Mesendoderm (in vitro differentiated cells): ENCODE data around the gene VWC2L.
A peak's percentile ranks its signal among the peaks of the same experiment; 100 is the strongest.

Experiments
- DNase-seq: peaks from one replicate; pipeline ENCODE4 v3.0.0; 2013
- H2AK5ac ChIP-seq: 2 replicates; pipeline ENCODE4 v1.6.1; 2013; ENCODE audit warnings: low read length, inconsistent platforms
- H2BK120ac ChIP-seq: 2 replicates; pipeline ENCODE4 v1.6.1; 2013; ENCODE audit warnings: low read depth, mild to moderate bottlenecking, low read length, moderate library complexity, mixed read lengths
- H2BK15ac ChIP-seq: replicated peaks from 2 replicates; pipeline ENCODE4 v1.6.1; 2013; ENCODE audit warnings: low read depth, mild to moderate bottlenecking, moderate library complexity
- H2BK5ac ChIP-seq: 2 replicates; pipeline ENCODE4 v1.6.1; 2013; ENCODE audit warnings: low read length, inconsistent platforms
- H3K18ac ChIP-seq: 2 replicates; pipeline ENCODE4 v1.6.1; 2013; ENCODE audit warnings: mild to moderate bottlenecking, low read length, mixed read lengths
- H3K23ac ChIP-seq: one replicate; pipeline ENCODE4 v1.6.1; 2013; ENCODE audit warnings: low read length
- H3K27ac ChIP-seq: 2 replicates; pipeline ENCODE4 v1.5.1; 2013; ENCODE audit warnings: low read depth, mild to moderate bottlenecking, inconsistent platforms, low read length, moderate library complexity
- H3K27me3 ChIP-seq: 2 replicates; pipeline ENCODE4 v1.6.1; 2013; ENCODE audit warnings: low read length, control low read depth, mild to moderate bottlenecking, inconsistent platforms; ENCODE audit not compliant: insufficient read depth, poor library complexity
- H3K36me3 ChIP-seq: 2 replicates; pipeline ENCODE4 v1.6.1; 2013; ENCODE audit warnings: low read length, inconsistent platforms; ENCODE audit not compliant: control insufficient read depth, insufficient read depth
- H3K4ac ChIP-seq: one replicate; pipeline ENCODE4 v1.6.1; 2013; ENCODE audit warnings: low read depth, mild to moderate bottlenecking, low read length, moderate library complexity
- H3K4me1 ChIP-seq: 2 replicates; pipeline ENCODE4 v1.6.1; 2013; ENCODE audit warnings: low read depth, low read length, inconsistent platforms; ENCODE audit not compliant: control insufficient read depth
- H3K4me2 ChIP-seq: 2 replicates; pipeline ENCODE4 v1.6.1; 2013; ENCODE audit warnings: low read length
- H3K4me3 ChIP-seq: 2 replicates; pipeline ENCODE4 v1.5.1; 2013; ENCODE audit warnings: mild to moderate bottlenecking, low read length
- H3K56ac ChIP-seq: one replicate; pipeline ENCODE4 v1.6.1; 2013; ENCODE audit warnings: low read length
- H3K79me1 ChIP-seq: 2 replicates; pipeline ENCODE4 v1.6.1; 2013; ENCODE audit warnings: low read length, inconsistent platforms
- H3K79me2 ChIP-seq: 2 replicates; pipeline ENCODE4 v1.6.1; 2013; ENCODE audit warnings: mild to moderate bottlenecking, low read length; ENCODE audit not compliant: control insufficient read depth, insufficient read depth
- H3K9ac ChIP-seq: 2 replicates; pipeline ENCODE4 v1.6.1; 2013; ENCODE audit warnings: low read length, inconsistent platforms
- H4K5ac ChIP-seq: one replicate; pipeline ENCODE4 v1.6.1; 2013; ENCODE audit warnings: low read length
- H4K8ac ChIP-seq: one replicate; pipeline ENCODE4 v1.6.1; 2013; ENCODE audit warnings: low read depth, mild to moderate bottlenecking, control low read depth, low read length, moderate library complexity
- WGBS: extraction: QIAGEN DNeasy Blood & Tissue Kit; methylation state at CpG from one replicate; pipeline ENCODE4 v1.1.7; 2013; ENCODE audit warnings: low lambda C conversion rate, missing lambda C conversion rate; ENCODE audit not compliant: insufficient coverage; ENCODE audit errors: extremely low coverage; 5-methylcytosine and 5-hydroxymethylcytosine counted together

VWC2L gene

GRCh38 chr2:214436470-214436869 lies 25.6 kb downstream of the VWC2L start:
- Histone ChIP-seq H3K4me1 (no peaks in the 10 kb centered on the region), H3K56ac (no peak overlapping the region), H2BK5ac (no peak overlapping the region), H3K27me3 (no peaks in the 10 kb centered on the region), H3K18ac (no peak overlapping the region), H2AK5ac (no peak overlapping the region), H4K8ac (no peak overlapping the region), H3K4me3 (no peak overlapping the region), H3K79me1 (no peaks in the 10 kb centered on the region), H3K4me2 (no peak overlapping the region), H2BK120ac (no peak overlapping the region), H3K9ac (no peak overlapping the region), H3K27ac (no peak overlapping the region), H4K5ac (no peak overlapping the region), H3K36me3 (no peaks in the 10 kb centered on the region), H3K4ac (no peak overlapping the region), H2BK15ac (no peak overlapping the region), H3K79me2 (no peaks in the 10 kb centered on the region), H3K23ac (no peak overlapping the region)
- no peak for DNase-seq
- WGBS = no CpG with 5 or more reads among the region's 4 CpGs

- no peak overlapping the region for H3K4me3 ChIP-seq
- H4K8ac ChIP-seq = no peak overlapping the region
- no peak overlapping the region for H4K5ac ChIP-seq
- H2BK120ac ChIP-seq = no peak overlapping the region
- peak; percentile 74 for DNase-seq
- H3K27me3 ChIP-seq = no peaks in the 10 kb centered on the region
- H3K4me1 ChIP-seq = no peaks in the 10 kb centered on the region
- H3K27ac ChIP-seq = no peak overlapping the region
- H2AK5ac ChIP-seq = no peak overlapping the region
- H3K4ac ChIP-seq = no peak overlapping the region
- no peak overlapping the region for H2BK15ac ChIP-seq
- H3K9ac ChIP-seq = no peak overlapping the region
- H3K36me3 ChIP-seq = no peaks in the 10 kb centered on the region
- H3K79me1 ChIP-seq = no peaks in the 10 kb centered on the region
- H3K18ac ChIP-seq = no peak overlapping the region
- H3K23ac ChIP-seq = no peak overlapping the region
- no peak overlapping the region for H2BK5ac ChIP-seq
- WGBS = no CpG with 5 or more reads among the region's 4 CpGs
- no peak overlapping the region for H3K4me2 ChIP-seq
- H3K56ac ChIP-seq = no peak overlapping the region
- no peaks in the 10 kb centered on the region for H3K79me2 ChIP-seq
These were observed 39.5 kb downstream of the VWC2L start for GRCh38 chr2:214450118-214450894.

GRCh38 chr2:214451516-214452275 lies 40.8 kb downstream of the VWC2L start:
- no peaks in the 10 kb centered on the region for H3K36me3 ChIP-seq
- H3K56ac ChIP-seq = no peak overlapping the region
- H2BK5ac ChIP-seq = no peak overlapping the region
- H4K5ac ChIP-seq = no peak overlapping the region
- H3K4me1 ChIP-seq = no peaks in the 10 kb centered on the region
- no peak overlapping the region for H3K4me2 ChIP-seq
- no peaks in the 10 kb centered on the region for H3K27me3 ChIP-seq
- H3K27ac ChIP-seq = no peak overlapping the region
- H3K23ac ChIP-seq = no peak overlapping the region
- H3K4ac ChIP-seq = no peak overlapping the region
- no peak overlapping the region for H2BK15ac ChIP-seq
- no peak overlapping the region for H2AK5ac ChIP-seq
- H3K79me1 ChIP-seq = no peaks in the 10 kb centered on the region
- H3K18ac ChIP-seq = no peak overlapping the region
- no peak overlapping the region for H3K4me3 ChIP-seq
- 100% methylated on average over 2 of the region's 2 CpGs for WGBS
- no peak overlapping the region for H4K8ac ChIP-seq
- H3K9ac ChIP-seq = no peak overlapping the region
- DNase-seq = no peak
- no peaks in the 10 kb centered on the region for H3K79me2 ChIP-seq
- no peak overlapping the region for H2BK120ac ChIP-seq

GRCh38 chr2:214465363-214466146 lies 54.7 kb downstream of the VWC2L start:
- no peak overlapping the region for H4K8ac ChIP-seq
- H3K4me2 ChIP-seq = no peak overlapping the region
- H2AK5ac ChIP-seq = no peak overlapping the region
- no peaks in the 10 kb centered on the region for H3K79me1 ChIP-seq
- no peak overlapping the region for H3K27ac ChIP-seq
- H3K23ac ChIP-seq = no peak overlapping the region
- H3K4ac ChIP-seq = no peak overlapping the region
- peak; percentile 91 for DNase-seq
- no CpG with 5 or more reads among the region's 3 CpGs for WGBS
- no peak overlapping the region for H3K4me3 ChIP-seq
- H3K9ac ChIP-seq = no peak overlapping the region
- no peak overlapping the region for H2BK120ac ChIP-seq
- H3K79me2 ChIP-seq = no peaks in the 10 kb centered on the region
- no peaks in the 10 kb centered on the region for H3K36me3 ChIP-seq
- no peak overlapping the region for H3K18ac ChIP-seq
- no peak overlapping the region for H3K56ac ChIP-seq
- no peak overlapping the region for H2BK5ac ChIP-seq
- H2BK15ac ChIP-seq = no peak overlapping the region
- H3K4me1 ChIP-seq = no peaks in the 10 kb centered on the region
- no peaks in the 10 kb centered on the region for H3K27me3 ChIP-seq
- no peak overlapping the region for H4K5ac ChIP-seq

GRCh38 chr2:214469728-214470127 lies 58.9 kb downstream of the VWC2L start:
- no peaks in the 10 kb centered on the region for H3K27me3 ChIP-seq

More at GRCh38 chr2:214469728-214470127, 58.9 kb downstream of the VWC2L start:
- Histone ChIP-seq H4K5ac (no peak overlapping the region), H4K8ac (no peak overlapping the region), H3K79me2 (no peaks in the 10 kb centered on the region), H2BK5ac (no peak overlapping the region), H3K4ac (no peak overlapping the region), H3K27ac (no peak overlapping the region), H3K4me1 (no peaks in the 10 kb centered on the region), H2BK120ac (no peak overlapping the region), H2AK5ac (no peak overlapping the region), H3K23ac (no peak overlapping the region), H3K56ac (no peak overlapping the region), H3K18ac (no peak overlapping the region), H3K36me3 (no peaks in the 10 kb centered on the region), H2BK15ac (no peak overlapping the region), H3K9ac (no peak overlapping the region), H3K4me3 (no peak overlapping the region), H3K4me2 (no peak overlapping the region), H3K79me1 (no peaks in the 10 kb centered on the region)
- no CpG with 5 or more reads among the region's 3 CpGs for WGBS
- no peak for DNase-seq
